Measurements from ENCODE around the gene DAB1. TPM values are rescaled to one million over a fixed set of nuclear protein-coding genes. Genes with fewer than 3 reads are reported as not detected.
"Not testable (repeated sequence)": the region's sequence is repeated elsewhere in the genome, so short reads cannot be mapped to it uniquely, and the experiment has no call there.

Gene DAB1
- total RNA-seq, 1 donor from 2014 or later = 3.5 TPM

GRCh38 chr1:57124768-57125446 is 299.0 kb downstream of the DAB1 start:
- intact Hi-C loops (cut with micrococcal nuclease) = no loop called here

GRCh38 chr1:57124170-57124569 is 299.7 kb downstream of the DAB1 start:
- intact Hi-C loops (cut with micrococcal nuclease) = no loop called here

GRCh38 chr1:57122031-57122430 is 301.8 kb downstream of the DAB1 start:
- intact Hi-C loops (cut with micrococcal nuclease) = no loop called here

- intact Hi-C loops (cut with micrococcal nuclease) = no loop called here
Measured at GRCh38 chr1:57118948-57119603, 304.8 kb downstream of the DAB1 start.

GRCh38 chr1:57117753-57118152 is 306.1 kb downstream of the DAB1 start:
- intact Hi-C loops (cut with micrococcal nuclease) = no loop called here

GRCh38 chr1:57116871-57117270 is 307.0 kb downstream of the DAB1 start:
- intact Hi-C loops (cut with micrococcal nuclease) = no loop called here

GRCh38 chr1:57115030-57115614 is 308.7 kb downstream of the DAB1 start:
- intact Hi-C loops (cut with micrococcal nuclease) = no loop called here

- intact Hi-C loops (cut with micrococcal nuclease) = no loop called here
Measured at GRCh38 chr1:57112148-57112547, 311.7 kb downstream of the DAB1 start.

- intact Hi-C loops (cut with micrococcal nuclease) = no loop called here
Measured at GRCh38 chr1:57111175-57111574, 312.7 kb downstream of the DAB1 start.

- intact Hi-C loops (cut with micrococcal nuclease) = no loop called here
Measured at GRCh38 chr1:57109883-57110282, 314.0 kb downstream of the DAB1 start.

- intact Hi-C loops (cut with micrococcal nuclease) = no loop called here
Measured at GRCh38 chr1:57109247-57109646, 314.6 kb downstream of the DAB1 start.

- intact Hi-C loops (cut with micrococcal nuclease) = no loop called here
Measured at GRCh38 chr1:57106296-57106695, 317.6 kb downstream of the DAB1 start.

GRCh38 chr1:57102561-57103326 is 321.1 kb downstream of the DAB1 start:
- intact Hi-C loops (cut with micrococcal nuclease) = no loop called here

- intact Hi-C loops (cut with micrococcal nuclease) = no loop called here
Measured at GRCh38 chr1:57101209-57101608, 322.7 kb downstream of the DAB1 start.

GRCh38 chr1:57094749-57095148 is 329.1 kb downstream of the DAB1 start:
- intact Hi-C loops (cut with micrococcal nuclease) = no loop called here

GRCh38 chr1:57093122-57093521 is 330.7 kb downstream of the DAB1 start:
- intact Hi-C loops (cut with micrococcal nuclease) = no loop called here

- intact Hi-C loops (cut with micrococcal nuclease) = no loop called here
Measured at GRCh38 chr1:57091642-57092041, 332.2 kb downstream of the DAB1 start.

GRCh38 chr1:57089855-57090254 is 334.0 kb downstream of the DAB1 start:
- intact Hi-C loops (cut with micrococcal nuclease) = no loop called here

- intact Hi-C loops (cut with micrococcal nuclease) = no loop called here
Measured at GRCh38 chr1:57089221-57089620, 334.6 kb downstream of the DAB1 start.

- intact Hi-C loops (cut with micrococcal nuclease) = no loop called here
Measured at GRCh38 chr1:57088653-57089052, 335.2 kb downstream of the DAB1 start.

GRCh38 chr1:57087660-57088059 is 336.2 kb downstream of the DAB1 start:
- intact Hi-C loops (cut with micrococcal nuclease) = not testable (repeated sequence)

GRCh38 chr1:57086154-57086553 is 337.7 kb downstream of the DAB1 start:
- intact Hi-C loops (cut with micrococcal nuclease) = no loop called here

Data from T-helper 2 cell treated with Interferon-gamma antibody and Interleukin-4, amounts not matched to agents 100 ng/mL and 5 ng/mL, for 36 hours (primary cell).